ENCODE measurements around the gene CAPS.

Gene CAPS

DNA sequence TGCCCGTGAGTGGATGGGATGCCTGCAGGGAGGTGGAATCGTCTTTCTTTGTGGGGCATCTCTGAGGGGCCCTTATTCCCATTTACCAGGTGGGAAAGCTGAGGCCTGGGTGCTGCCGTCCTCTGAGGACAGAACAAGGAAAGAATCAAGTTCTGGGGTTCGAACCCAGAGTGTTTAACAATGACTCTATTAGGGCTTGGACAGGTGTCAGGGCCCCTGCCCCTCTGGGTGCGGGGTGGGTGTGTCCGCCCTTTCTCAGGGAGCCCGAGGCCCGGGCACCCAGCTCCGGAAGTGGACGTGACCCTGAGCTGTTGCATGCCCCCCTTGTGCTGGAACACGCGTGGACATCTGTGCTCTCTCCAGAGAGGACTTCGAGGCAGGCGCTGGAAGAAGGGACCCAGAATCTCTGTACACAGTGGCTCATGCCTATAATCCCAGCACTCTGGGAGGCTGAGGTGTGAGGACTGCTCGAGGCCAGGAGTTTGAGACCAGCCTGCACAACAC is 21.2 kb upstream of the CAPS start:
- no peak for DNase-seq

DNA sequence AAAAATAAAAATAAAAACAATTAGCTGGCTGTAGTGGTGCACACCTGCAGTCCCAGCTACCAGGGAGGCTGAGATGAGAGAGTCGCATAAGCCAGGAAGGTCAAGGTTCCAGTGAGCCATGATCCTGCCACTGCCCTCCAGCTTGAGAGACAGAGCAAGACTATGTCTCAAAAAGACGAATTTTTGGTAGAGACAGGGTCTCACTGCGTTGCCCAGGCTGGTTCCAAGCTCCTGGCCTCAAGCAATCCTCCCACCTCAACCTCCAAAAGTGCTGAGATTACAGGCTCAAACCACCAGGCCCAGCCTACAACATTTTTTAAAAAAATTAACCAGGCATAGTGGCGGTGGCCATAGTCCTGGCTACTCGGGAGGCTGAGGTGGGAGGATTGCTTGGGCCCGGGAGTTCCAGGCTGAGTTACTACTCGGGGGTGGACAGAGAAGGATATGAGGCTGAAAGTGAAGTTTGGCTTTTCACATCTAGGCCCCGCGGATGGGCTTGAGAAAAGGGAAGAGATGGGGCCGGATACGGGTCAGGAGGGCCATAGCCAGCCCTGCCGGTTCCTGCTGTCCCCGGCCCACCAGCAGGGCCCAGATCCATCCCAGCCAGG is 20.7 kb upstream of the CAPS start:
- DNase-seq = no peak

DNA sequence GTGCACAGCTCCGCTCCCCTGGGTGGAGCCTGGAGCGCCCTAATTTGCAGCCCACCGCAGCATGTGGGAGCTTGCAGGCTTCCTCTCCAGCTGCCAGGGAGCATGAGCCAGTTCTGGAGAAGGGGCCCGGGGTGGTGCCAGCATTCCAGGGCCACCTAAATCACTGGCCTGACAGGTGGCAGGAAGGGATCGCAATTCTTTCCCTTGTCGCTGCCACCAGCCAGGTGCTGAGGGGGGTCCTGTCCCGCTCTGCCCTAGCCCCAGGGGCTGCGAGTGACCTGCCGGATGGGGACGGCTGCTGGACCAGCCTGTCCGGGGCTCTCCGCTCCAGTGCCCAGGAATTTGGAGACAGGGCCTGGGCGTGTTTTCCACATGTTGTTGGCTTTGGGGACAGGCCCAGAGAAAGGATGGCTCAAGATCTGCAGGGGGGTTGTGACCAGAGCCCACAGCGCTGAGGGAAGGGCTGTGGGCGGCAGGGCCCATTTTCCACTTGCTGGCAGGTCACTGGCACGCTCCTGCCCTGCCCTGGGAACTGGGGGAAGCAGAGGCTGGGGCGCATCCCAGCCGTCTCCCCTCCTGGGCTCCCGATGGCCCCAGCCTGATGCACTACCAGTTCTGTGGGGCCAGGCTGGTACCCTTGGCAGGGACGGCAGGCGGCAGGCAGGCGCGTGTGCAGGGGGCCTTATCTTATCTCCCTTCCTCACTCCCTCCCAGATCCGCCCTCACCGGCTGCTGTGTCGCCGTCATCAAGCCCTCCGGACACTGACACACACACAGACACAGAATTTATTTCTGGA is 19.9 kb upstream of the CAPS start:
- DNase-seq = no peak

GRCh38 chr19:5894704-5895349 is 19.2 kb upstream of the CAPS start:
- DNase-seq = no peak

- no peak for DNase-seq
These were observed 18.6 kb upstream of the CAPS start for GRCh38 chr19:5895409-5895808.

- DNase-seq = no peak
These were observed 18.2 kb upstream of the CAPS start for GRCh38 chr19:5895890-5896289.

GRCh38 chr19:5896365-5897076 is 17.5 kb upstream of the CAPS start:
- no peak for DNase-seq

DNA sequence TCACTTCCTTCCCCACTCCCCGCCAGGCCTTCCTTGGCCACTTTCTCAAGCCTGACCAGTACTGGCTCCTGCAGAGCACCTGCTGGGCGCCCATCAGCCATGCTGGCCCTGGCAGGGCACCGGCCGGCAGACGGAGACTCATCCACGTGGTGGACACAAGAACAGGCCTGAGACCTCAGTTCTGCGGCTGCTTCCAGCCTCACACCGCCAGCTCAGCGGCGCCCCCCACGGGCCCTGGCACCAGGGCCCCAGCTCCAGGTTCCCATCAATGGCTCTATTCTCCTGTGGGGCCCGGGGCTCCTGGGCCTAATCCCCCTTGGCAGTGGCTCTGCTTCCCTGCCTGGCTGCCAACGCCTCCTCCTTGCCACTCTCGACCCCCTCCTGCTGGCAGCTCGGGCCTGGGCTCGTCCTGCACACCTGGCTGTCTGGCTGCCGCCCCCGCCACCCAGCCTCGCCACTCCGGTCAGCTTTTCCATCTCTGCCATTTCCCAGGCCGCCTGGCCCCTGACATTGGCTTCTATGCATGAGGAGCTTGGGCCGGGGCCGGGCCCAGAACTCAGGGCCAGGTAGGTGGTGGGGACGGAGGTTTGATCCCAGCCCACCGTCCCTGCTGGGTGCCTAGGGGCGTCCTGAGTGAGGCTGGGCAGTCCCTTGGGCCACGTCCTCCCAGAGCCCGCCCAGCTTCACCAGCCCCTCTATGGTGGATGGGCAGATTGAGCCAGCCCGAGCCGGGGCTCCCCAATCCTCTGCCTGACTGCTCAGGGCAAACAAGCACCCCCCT is 16.7 kb upstream of the CAPS start:
- no peak for DNase-seq

GRCh38 chr19:5899728-5900526 is 14.1 kb upstream of the CAPS start:
- DNase-seq = no peak

DNA sequence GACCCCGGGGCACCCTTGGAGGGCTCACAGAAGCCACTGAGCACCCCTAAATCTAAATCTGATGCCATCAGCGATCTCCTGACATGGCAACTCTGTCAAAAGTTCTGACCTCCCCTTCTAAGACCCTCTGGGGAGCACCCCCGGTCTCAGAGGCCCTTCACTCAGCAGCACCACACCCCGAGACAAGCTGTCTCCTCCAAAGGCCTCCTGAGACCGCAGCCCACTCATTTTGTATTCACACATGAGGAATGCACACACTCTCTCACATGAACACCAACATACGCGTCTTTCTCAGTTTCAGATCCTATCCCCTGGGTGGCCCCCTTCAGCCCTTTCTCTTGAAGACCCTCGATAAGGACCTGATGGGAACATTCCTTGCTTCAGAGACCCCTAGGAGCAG is 13.1 kb upstream of the CAPS start:
- no peak for DNase-seq

- no peak for DNase-seq
These were observed 10.9 kb upstream of the CAPS start for GRCh38 chr19:5903056-5903623.

GRCh38 chr19:5903624-5904351 is 10.3 kb upstream of the CAPS start, which contains the start of gene NDUFA11:
TSS of gene NDUFA11 (minus strand) at chr19:5903790. CDS start at chr19:5903708, 82 bp downstream.
- peak; percentile 90 for DNase-seq

DNA sequence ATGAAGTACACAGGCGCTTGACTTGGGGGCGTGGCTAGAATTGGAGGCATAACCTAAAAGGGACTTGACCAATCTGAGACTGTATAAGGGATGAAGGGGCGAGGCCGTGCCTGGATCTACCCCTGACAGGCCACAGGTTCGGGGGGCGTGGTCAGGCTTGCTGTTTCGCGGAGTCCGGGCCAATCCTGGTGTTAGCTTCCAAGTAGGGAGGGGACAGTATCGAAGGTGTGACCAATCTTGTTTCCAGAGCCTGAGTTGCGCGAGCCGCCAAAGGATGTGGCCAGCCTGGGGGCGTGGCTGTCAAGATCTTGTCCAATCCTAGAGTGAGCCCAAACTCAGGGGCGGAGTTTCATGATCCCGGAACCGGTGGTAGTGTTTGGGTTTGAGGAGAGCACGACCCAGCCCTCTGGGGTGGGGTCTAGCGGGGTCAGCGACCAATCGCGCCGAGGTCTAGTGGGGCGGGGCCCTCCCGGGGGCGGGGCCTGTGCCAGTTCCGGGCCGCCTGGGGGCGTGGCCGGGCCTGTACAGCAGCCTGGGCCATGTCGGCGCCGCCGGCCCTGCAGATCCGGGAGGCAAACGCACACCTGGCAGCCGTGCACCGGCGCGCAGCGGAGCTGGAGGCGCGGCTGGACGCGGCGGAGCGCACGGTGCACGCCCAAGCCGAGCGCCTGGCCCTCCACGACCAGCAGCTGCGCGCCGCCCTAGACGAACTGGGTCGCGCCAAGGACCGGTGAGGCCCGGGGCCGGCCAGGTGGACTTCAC is 9.5 kb upstream of the CAPS start, which contains the start of gene VMAC:
TSS of gene VMAC (plus strand) at position 521 of the 762 bp plus-strand sequence. CDS start at position 540, 19 bp downstream.
- DNase-seq = peak; percentile 94 to 98

GRCh38 chr19:5905114-5905778 is 8.8 kb upstream of the CAPS start:
- DNase-seq = no peak

DNA sequence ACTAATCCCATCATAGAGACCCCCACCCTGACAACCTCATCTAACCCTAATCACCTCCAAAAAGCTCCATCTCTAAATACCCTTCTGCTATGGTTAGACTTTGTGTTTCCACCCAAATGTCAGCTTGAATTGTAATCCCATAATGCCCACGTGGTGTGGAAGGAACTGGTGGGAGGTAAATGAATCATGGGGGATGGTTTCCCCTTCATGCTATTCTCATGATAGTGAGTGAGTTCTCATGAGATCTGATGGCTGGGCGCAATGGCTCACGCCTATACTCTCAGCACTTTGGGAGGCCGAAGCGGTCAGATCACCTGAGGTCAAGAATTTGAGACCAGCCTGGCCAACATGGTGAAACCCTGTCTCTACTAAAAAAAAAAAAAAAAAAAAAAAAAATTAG is 6.8 kb upstream of the CAPS start:
- no peak for DNase-seq

DNA sequence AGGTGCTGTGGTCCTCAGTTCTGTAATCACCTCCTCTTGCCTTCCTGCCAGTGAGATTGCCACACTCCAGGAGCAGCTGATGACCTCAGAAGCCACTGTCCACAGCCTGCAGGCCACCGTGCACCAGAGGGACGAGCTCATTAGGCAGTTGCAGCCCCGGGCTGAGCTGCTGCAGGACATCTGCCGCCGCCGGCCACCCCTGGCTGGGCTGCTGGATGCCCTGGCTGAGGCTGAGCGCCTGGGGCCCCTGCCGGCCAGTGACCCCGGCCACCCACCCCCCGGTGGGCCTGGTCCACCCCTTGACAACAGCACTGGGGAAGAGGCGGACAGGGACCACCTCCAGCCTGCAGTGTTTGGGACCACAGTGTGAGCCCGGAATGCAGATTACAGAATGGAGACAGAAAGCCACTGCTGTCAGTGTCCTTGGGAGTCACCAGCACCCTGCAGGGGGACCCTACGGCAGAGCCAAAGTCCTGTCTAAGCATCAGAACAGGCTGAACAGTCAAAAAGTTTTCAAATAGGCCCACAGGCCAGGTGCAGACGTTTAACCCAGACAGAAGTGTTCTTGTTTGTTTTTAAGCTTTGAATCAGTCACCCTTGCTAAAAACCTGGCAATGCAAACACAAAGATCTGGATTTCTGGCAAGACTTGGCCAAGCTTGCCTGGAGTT is 5.1 kb upstream of the CAPS start:
- no peak for DNase-seq

DNA sequence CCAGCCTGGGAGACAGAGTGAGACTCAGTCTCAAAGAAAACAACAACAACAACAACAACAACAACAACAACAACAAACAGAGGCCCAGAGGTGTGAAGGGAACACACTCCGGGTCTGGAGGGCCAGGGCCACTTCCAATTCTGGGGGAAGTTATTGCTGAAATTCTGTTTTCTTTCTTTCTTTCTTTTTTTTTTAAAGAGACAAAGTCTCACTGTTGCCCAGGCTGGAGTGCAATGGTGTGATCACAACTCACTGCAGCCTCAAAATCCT is 3.5 kb upstream of the CAPS start:
- no peak for DNase-seq

- no peak for DNase-seq
These were observed 2.7 kb upstream of the CAPS start for GRCh38 chr19:5911366-5911765.

DNA sequence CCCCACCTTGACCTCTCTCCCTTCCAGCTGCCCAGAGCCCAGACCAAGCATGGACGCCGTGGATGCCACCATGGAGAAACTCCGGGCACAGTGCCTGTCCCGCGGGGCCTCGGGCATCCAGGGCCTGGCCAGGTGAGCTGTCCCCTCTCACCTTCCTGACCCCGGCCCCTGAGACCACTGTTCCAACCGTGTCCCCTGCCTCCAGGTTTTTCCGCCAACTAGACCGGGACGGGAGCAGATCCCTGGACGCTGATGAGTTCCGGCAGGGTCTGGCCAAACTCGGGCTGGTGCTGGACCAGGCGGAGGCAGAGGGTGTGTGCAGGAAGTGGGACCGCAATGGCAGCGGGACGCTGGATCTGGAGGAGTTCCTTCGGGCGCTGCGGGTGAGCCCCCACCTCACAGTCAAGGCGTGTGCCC is 312 bp downstream of the CAPS start:
- no peak for DNase-seq
